GM12873 (cell line): Measurements from ENCODE around the gene FGFR2.

Experiments used
- TF ChIP-seq, protein P1 (sequence below): IDR thresholded peaks from 2 replicates; pipeline ENCODE4 v1.5.1; 2012; ENCODE audit warnings: low read depth, mild to moderate bottlenecking, moderate library complexity, low read length, control low read depth; ENCODE audit not compliant: insufficient read depth; ENCODE audit errors: missing control alignments

Gene FGFR2

DNA sequence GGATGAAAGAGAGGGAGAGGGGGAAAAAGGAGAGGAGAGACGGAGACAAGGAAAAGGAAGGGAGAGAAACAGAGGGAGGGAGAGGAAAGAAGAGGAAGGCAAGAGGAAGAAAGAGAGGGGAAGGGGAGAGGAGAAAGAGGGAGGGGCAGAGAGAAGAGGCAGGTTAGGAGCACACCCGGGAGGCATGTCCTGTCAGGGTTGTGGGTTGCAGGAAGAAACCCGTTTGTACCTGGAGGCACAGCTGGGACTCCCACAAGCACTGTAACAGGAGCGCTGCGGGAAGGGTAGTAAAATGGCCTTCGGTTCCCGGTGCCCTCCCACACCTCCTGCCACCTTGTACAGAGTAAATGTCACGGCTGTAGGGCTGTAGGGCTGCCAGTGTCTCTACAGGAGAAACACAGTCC lies 24.7 kb downstream of the FGFR2 start:
- TF ChIP-seq, protein P1, sequence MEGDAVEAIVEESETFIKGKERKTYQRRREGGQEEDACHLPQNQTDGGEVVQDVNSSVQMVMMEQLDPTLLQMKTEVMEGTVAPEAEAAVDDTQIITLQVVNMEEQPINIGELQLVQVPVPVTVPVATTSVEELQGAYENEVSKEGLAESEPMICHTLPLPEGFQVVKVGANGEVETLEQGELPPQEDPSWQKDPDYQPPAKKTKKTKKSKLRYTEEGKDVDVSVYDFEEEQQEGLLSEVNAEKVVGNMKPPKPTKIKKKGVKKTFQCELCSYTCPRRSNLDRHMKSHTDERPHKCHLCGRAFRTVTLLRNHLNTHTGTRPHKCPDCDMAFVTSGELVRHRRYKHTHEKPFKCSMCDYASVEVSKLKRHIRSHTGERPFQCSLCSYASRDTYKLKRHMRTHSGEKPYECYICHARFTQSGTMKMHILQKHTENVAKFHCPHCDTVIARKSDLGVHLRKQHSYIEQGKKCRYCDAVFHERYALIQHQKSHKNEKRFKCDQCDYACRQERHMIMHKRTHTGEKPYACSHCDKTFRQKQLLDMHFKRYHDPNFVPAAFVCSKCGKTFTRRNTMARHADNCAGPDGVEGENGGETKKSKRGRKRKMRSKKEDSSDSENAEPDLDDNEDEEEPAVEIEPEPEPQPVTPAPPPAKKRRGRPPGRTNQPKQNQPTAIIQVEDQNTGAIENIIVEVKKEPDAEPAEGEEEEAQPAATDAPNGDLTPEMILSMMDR, result no peak

DNA sequence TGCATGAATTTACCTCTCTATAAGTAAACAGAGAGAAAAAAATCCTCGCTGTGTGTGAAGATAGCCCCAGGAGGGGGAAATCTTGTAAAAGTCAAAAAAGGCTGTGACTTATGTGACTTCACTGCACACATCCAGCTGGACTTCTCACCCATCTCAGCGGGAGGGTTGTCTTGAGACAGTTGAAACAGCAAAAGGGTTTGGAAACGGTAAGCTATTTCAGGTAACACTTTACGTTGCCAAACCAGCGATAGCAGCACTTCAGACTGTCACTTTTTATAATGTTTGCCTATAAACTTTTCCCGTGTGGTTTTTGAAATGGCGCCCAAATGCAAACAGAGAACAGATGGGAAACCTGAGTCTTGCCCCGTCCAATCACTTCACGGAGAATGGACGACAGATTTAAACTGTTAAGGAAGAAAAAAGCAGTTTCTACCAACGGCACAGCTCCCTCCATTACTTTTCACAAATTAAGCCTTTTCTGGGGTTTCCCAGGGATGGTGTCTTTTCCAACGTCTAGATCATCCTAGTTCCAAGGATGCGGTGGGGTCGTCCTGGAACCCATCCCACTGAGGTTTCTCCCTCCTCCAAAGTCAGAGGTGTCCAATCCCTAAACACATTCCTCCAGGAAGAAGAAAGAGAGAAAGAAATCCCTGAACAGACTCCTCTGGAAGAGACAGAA lies 25.2 kb downstream of the FGFR2 start:
- TF ChIP-seq, protein P1, result no peak

GRCh38 chr10:121570315-121570714 lies 27.9 kb downstream of the FGFR2 start:
- TF ChIP-seq, protein P1, result no peak

- TF ChIP-seq, protein P1, result no peak
Observed at GRCh38 chr10:121568275-121568674, 30.0 kb downstream of the FGFR2 start.

DNA sequence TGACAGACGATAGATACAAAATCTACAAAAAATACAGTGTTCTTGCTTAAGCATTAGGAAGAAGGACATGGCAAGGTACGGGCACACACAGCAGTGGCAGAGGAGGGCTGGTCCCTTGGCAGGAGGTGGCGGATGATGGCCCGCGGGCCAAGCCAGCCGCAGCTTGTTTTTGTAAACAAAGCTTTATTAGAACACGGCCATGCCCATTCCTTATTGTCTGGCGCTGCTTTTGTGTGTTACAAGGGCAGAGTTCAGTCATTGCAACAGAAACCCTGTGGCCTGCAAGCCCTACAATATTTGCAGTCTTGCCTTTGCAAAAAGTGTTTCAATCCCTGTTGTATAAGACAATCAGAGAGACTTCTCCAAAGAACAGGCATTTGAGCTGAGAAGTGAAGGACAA lies 30.7 kb downstream of the FGFR2 start:
- TF ChIP-seq, protein P1, result no peak

GRCh38 chr10:121566755-121567154 lies 31.5 kb downstream of the FGFR2 start:
- TF ChIP-seq, protein P1, result no peak

DNA sequence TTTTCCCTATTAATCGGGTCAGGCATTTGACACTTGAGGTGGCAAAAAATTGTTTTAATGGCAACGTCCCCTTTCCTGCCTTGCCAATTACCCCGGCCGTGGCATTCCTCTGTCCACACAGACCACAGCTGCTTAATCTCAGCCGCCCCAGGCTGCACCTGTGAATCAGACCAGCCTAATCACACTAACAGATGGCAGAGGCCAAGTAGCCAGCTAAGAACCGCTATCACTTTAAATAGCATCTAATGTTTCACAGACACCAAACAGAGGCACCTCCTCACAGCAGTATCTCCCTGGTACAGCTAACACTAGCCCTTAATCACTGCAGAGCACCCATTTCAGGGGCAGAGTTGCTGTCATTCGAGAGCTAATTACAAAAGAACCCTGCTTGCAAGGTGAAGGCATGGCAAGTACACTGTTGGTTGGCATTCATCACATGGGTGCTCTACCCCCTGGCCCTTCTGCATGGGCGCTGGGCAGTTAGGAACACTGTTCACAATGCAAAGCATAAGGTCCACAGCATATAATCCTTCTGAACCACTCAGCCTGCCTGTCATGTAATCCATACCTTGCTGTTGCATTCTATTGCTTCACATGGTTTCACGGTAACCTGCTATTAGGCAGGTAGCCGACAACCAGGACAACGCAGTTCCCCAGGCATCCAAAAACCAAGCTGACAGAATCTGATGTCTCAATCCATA lies 38.8 kb downstream of the FGFR2 start:
- TF ChIP-seq, protein P1, result no peak
